Measurements from ENCODE around the gene SLC2A13. TPM values are rescaled to one million over a fixed set of nuclear protein-coding genes. Genes with fewer than 3 reads are reported as not detected.
"Not testable (repeated sequence)": the region's sequence is repeated elsewhere in the genome, so short reads cannot be mapped to it uniquely, and the experiment has no call there.

SLC2A13 gene
- total RNA-seq, 1 donor from 2014 or later = 3.9 TPM

DNA sequence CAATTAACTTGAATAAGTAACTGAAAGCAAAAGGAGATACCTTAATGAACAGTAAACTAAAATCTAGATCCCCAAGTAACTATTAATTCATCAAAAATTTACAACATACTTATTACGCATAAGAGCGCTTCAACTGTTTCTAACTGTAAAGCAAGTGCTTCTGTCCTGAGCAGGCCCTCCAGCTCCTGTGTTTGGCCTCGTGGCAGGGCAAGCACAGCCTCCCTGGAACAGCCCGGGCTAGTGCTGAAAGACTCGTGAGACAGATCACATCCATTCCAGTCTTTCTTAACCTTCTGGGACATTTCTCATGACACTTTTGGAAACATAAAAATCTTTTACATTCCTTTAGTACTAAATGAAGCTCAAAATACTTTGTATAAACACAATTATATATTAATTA is 307.5 kb downstream of the SLC2A13 start:
- DNase-seq (ENCODE audit: low read depth) = no peak
- no peak for FAIRE-seq
- TF ChIP-seq, protein P1, sequence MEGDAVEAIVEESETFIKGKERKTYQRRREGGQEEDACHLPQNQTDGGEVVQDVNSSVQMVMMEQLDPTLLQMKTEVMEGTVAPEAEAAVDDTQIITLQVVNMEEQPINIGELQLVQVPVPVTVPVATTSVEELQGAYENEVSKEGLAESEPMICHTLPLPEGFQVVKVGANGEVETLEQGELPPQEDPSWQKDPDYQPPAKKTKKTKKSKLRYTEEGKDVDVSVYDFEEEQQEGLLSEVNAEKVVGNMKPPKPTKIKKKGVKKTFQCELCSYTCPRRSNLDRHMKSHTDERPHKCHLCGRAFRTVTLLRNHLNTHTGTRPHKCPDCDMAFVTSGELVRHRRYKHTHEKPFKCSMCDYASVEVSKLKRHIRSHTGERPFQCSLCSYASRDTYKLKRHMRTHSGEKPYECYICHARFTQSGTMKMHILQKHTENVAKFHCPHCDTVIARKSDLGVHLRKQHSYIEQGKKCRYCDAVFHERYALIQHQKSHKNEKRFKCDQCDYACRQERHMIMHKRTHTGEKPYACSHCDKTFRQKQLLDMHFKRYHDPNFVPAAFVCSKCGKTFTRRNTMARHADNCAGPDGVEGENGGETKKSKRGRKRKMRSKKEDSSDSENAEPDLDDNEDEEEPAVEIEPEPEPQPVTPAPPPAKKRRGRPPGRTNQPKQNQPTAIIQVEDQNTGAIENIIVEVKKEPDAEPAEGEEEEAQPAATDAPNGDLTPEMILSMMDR (IDR thresholded peaks at IDR 0.05; ENCODE audit: insufficient read depth, low read length, severe bottlenecking) = no peak
- Histone ChIP-seq H3K27me3 (ENCODE audit: control insufficient read depth, insufficient read depth, low read length) (no peaks in the 10 kb centered on the region), H3K36me3 (ENCODE audit: control insufficient read depth, insufficient read depth, low read length) (no peaks in the 10 kb centered on the region), H3K4me3 (ENCODE audit: low read depth, low read length) (no peak overlapping the region)

DNA sequence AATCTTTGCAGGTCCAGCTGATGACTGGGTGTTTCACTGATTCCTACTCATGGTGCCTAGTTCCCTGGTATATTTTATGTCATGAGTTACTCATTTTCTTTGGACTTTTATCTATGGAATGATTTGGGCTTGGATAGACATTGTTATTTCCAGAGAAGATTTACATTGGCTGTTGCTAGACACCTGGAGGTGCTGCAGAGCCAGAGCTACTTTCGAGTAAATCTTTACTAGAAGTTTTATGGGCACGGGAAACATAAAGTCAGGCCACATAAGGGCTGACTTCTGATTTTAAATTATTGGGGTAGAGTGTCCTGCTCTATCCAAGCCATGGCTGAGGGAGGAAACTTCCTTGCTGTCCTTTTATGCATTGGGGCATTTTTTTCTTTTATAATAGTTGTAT is 310.4 kb downstream of the SLC2A13 start:
- TF ChIP-seq, protein P1 (IDR thresholded peaks at IDR 0.05; ENCODE audit: insufficient read depth, low read length, severe bottlenecking) = no peak
- no peak for FAIRE-seq
- H3K36me3 ChIP-seq (ENCODE audit: control insufficient read depth, insufficient read depth, low read length) = no peaks in the 10 kb centered on the region
- DNase-seq (ENCODE audit: low read depth) = no peak
- H3K4me3 ChIP-seq (ENCODE audit: low read depth, low read length) = no peak overlapping the region
- H3K27me3 ChIP-seq (ENCODE audit: control insufficient read depth, insufficient read depth, low read length) = no peaks in the 10 kb centered on the region

DNA sequence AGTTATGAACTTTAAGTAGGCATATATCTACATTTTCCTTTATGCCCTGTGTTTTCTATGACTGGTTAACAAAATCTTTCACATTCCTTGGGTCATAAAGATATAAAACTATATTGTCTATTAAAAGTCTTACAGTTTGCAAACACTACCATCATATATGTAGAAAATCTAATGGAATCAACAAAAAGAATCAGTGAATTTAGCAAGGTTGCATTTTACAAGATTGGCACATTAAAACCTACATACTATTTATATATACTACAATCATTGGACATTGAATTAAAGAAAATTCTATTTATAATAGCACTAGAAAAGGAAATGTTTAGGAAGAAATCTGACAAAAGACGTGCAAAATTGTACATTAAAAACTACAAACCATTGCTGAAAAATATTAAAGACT is 312.9 kb downstream of the SLC2A13 start:
- Histone ChIP-seq H3K27me3 (ENCODE audit: control insufficient read depth, insufficient read depth, low read length) (no peaks in the 10 kb centered on the region), H3K36me3 (ENCODE audit: control insufficient read depth, insufficient read depth, low read length) (no peaks in the 10 kb centered on the region), H3K4me3 (ENCODE audit: low read depth, low read length) (no peak overlapping the region)
- DNase-seq (ENCODE audit: low read depth) (no peak), FAIRE-seq (no peak)
- TF ChIP-seq, protein P1 (IDR thresholded peaks at IDR 0.05; ENCODE audit: insufficient read depth, low read length, severe bottlenecking) = no peak

DNA sequence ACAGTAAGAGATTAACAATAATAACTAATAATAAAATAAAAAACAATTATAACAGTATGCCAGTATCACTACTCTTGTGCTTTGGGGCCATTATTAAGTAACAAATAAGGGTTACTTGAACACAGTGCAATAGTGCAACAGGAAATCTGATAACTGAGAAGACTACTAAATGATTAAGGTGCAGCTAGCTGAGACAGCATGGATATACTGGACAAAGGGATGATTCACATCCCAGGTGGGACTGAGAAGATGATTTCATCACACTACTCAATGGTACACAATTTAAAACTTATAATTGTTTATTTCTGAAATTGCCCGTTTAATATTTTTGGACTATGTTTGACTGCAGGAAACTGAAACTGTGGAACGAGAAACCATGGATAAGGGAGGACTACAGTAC is 317.6 kb downstream of the SLC2A13 start:
- no peak overlapping the region for H3K4me3 ChIP-seq (ENCODE audit: low read depth, low read length)
- FAIRE-seq (no peak), DNase-seq (ENCODE audit: low read depth) (peak; percentile 63)
- TF ChIP-seq, protein P1 (IDR thresholded peaks at IDR 0.05; ENCODE audit: insufficient read depth, low read length, severe bottlenecking) = no peak
- H3K27me3 ChIP-seq (ENCODE audit: control insufficient read depth, insufficient read depth, low read length) = no peaks in the 10 kb centered on the region
- no peaks in the 10 kb centered on the region for H3K36me3 ChIP-seq (ENCODE audit: control insufficient read depth, insufficient read depth, low read length)

DNA sequence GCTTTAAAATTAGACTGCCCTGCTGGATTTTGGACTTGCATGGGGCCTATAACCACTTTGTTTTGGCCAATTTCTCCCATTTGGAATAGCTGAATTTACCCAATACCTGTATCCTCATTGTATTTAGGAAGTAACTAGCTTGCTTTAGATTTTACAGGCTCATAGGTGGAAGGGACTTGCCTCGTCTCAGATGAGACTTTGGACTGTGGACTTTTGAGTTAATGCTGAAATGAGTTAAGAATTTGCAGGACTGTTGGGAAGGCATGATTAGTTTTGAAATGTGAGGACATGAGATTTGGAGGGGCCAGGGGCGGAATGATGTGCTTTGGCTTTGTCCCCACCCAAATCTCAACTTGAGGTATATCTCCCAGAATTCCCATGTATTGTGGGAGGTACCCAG is 320.1 kb downstream of the SLC2A13 start:
- not testable (repeated sequence) for FAIRE-seq; H3K4me3 ChIP-seq (ENCODE audit: low read depth, low read length); H3K36me3 ChIP-seq (ENCODE audit: control insufficient read depth, insufficient read depth, low read length)

DNA sequence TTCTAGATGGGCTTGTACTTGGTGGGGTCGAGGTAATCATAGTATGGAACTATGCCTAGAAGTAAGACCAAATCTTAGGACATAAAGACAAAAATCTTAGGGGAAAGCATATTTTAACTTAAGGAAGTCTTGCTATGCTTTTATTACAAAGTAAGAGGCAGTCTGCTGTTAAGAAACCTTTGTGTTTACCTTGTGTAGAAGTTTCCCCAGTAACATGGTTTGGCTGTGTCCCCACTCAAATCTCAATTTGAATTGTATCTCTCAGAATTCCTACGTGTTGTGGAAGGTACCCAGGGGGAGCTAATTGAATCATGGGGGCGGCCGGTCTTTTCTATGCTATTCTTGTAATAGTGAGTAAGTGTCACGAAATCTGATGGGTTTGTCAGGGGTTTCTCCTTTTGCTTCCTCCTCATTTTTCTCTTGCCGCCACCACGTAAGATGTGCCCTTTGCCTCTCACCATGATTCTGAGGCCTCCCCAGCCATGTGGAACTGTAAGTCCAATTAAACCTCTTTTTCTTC is 323.8 kb downstream of the SLC2A13 start:
- FAIRE-seq (no peak), DNase-seq (ENCODE audit: low read depth) (no peak)
- no peaks in the 10 kb centered on the region for H3K36me3 ChIP-seq (ENCODE audit: control insufficient read depth, insufficient read depth, low read length)
- no peak overlapping the region for H3K4me3 ChIP-seq (ENCODE audit: low read depth, low read length)
- H3K27me3 ChIP-seq (ENCODE audit: control insufficient read depth, insufficient read depth, low read length) = no peaks in the 10 kb centered on the region
- TF ChIP-seq, protein P1 (IDR thresholded peaks at IDR 0.05; ENCODE audit: insufficient read depth, low read length, severe bottlenecking) = no peak

More for the DNA sequence above, 320.1 kb downstream of the SLC2A13 start:
- not testable (repeated sequence) for DNase-seq (ENCODE audit: low read depth); H3K27me3 ChIP-seq (ENCODE audit: control insufficient read depth, insufficient read depth, low read length)
